ENCODE results near the gene AMOTL2. TPM values are rescaled to one million over a fixed set of nuclear protein-coding genes. Genes with fewer than 3 reads are reported as not detected.

The AMOTL2 gene
- polyA plus RNA-seq, 2 of the 4 experiments (the other 2 are of a cell fraction): 41.1 to 44.1 TPM

DNA sequence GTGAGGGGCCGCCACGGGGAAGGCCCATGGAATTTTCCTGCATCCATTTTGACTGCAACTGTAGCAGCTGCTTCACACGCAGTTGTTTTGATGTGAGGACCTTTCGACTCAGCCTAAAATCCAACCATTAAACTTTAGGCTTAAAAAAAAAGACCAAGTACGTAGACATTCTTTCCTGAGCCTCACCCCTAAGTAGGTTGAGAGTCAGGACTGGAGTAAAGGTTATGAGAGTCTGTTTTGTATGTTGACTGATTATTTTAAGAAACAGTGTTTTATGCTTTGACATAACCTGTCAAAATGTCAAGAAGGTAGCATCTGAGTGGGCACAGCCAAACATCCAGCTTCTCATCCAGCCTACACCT, 45.7 kb upstream of the AMOTL2 start:
- no peak overlapping the region for H3K4me2 ChIP-seq
- ATAC-seq (no peak), DNase-seq (ENCODE audit: low read depth in 1 of 2, low spot score in 1 of 2) (no peak), FAIRE-seq (no peak)
- no peak overlapping the region for H3K27ac ChIP-seq
- WGBS (ENCODE audit: missing lambda C conversion rate): 87% methylated on average over 5 of the region's 5 CpGs
- H3K4me3 ChIP-seq: no peak overlapping the region
- ChIA-PET CTCF (no interaction called here), POLR2A (no interaction called here)
- TF ChIP-seq, protein P1, sequence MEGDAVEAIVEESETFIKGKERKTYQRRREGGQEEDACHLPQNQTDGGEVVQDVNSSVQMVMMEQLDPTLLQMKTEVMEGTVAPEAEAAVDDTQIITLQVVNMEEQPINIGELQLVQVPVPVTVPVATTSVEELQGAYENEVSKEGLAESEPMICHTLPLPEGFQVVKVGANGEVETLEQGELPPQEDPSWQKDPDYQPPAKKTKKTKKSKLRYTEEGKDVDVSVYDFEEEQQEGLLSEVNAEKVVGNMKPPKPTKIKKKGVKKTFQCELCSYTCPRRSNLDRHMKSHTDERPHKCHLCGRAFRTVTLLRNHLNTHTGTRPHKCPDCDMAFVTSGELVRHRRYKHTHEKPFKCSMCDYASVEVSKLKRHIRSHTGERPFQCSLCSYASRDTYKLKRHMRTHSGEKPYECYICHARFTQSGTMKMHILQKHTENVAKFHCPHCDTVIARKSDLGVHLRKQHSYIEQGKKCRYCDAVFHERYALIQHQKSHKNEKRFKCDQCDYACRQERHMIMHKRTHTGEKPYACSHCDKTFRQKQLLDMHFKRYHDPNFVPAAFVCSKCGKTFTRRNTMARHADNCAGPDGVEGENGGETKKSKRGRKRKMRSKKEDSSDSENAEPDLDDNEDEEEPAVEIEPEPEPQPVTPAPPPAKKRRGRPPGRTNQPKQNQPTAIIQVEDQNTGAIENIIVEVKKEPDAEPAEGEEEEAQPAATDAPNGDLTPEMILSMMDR (IDR thresholded peaks at IDR 0.05): no peak
- TF ChIP-seq PHF8 (IDR thresholded peaks at IDR 0.05; ENCODE audit: borderline replicate concordance, low read depth) (no peak), NPAS2 (CRISPR knock-in tag; IDR thresholded peaks at IDR 0.05; ENCODE audit: borderline replicate concordance) (no peak), ZFP36 (IDR thresholded peaks at IDR 0.05; ENCODE audit: borderline replicate concordance, partially characterized antibody) (no peak), RFX5 (IDR thresholded peaks at IDR 0.05) (no peak), MAZ (IDR thresholded peaks at IDR 0.05; ENCODE audit: borderline replicate concordance, low read depth, low read length) (no peak), FOXS1 (CRISPR knock-in tag; IDR thresholded peaks at IDR 0.05) (no peak)
- TF ChIP-seq, protein P2, sequence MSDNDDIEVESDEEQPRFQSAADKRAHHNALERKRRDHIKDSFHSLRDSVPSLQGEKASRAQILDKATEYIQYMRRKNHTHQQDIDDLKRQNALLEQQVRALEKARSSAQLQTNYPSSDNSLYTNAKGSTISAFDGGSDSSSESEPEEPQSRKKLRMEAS (IDR thresholded peaks at IDR 0.05): no peak
- no peaks in the 10 kb centered on the region for H3K4me1 ChIP-seq
- no peaks in the 10 kb centered on the region for H3K9me3 ChIP-seq

DNA sequence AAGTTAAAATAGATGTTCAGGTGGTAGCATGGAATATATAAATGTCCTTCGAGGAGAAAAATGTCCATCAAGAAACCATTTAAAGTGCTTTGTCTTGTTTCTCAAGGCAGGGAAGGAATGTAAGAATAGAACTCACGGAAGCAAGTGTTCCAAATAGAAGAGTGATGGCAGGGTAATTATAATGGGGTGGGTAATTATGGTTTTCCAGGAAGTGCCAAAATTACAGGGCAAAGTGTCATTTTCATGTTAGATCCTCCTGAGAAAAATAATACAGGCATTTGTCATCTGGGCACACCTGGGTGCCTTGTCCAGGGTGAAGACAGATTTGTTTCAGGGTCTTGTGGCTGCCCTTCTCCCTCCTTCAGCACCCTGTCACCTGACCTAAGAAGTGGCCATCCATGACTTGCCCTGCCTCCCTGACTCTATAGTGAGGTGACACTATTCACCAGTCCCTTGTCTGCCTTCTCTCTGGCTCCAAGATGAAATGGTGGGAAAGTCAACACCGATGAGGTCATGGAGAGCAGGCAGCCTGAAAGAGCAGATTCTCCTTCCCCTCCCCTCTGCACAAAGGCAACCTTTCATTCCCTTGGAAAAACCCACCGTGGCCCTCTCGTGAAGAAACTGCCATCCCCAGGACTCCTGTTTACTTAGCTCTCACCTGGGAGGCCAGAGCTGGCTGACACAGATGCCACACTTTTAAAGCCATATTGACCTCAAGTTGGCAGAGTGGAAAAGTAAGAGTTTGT, 45.1 kb upstream of the AMOTL2 start:
- ATAC-seq (no peak), DNase-seq (ENCODE audit: low read depth in 1 of 2, low spot score in 1 of 2) (no peak), FAIRE-seq (no peak)
- TF ChIP-seq MYC (IDR thresholded peaks at IDR 0.05; ENCODE audit: borderline replicate concordance, low read length): no peak
- no peak for TF ChIP-seq EHMT2 (IDR thresholded peaks at IDR 0.05; ENCODE audit: low read depth)
- TF ChIP-seq, protein P3, sequence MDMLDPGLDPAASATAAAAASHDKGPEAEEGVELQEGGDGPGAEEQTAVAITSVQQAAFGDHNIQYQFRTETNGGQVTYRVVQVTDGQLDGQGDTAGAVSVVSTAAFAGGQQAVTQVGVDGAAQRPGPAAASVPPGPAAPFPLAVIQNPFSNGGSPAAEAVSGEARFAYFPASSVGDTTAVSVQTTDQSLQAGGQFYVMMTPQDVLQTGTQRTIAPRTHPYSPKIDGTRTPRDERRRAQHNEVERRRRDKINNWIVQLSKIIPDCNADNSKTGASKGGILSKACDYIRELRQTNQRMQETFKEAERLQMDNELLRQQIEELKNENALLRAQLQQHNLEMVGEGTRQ (IDR thresholded peaks at IDR 0.05): no peak
- TF ChIP-seq HOXA7 (CRISPR knock-in tag; IDR thresholded peaks at IDR 0.05): no peak
- no peak for TF ChIP-seq HEYL (CRISPR knock-in tag; IDR thresholded peaks at IDR 0.05)
- no peak for TF ChIP-seq HOXB5 (CRISPR knock-in tag; IDR thresholded peaks at IDR 0.05)
- TF ChIP-seq, protein P4, sequence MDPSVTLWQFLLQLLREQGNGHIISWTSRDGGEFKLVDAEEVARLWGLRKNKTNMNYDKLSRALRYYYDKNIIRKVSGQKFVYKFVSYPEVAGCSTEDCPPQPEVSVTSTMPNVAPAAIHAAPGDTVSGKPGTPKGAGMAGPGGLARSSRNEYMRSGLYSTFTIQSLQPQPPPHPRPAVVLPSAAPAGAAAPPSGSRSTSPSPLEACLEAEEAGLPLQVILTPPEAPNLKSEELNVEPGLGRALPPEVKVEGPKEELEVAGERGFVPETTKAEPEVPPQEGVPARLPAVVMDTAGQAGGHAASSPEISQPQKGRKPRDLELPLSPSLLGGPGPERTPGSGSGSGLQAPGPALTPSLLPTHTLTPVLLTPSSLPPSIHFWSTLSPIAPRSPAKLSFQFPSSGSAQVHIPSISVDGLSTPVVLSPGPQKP (IDR thresholded peaks at IDR 0.05; ENCODE audit: low read depth, low read length): no peak
- TF ChIP-seq MAZ (IDR thresholded peaks at IDR 0.05; ENCODE audit: borderline replicate concordance, low read depth, low read length): no peak
- no peak for TF ChIP-seq JUN (IDR thresholded peaks at IDR 0.05)
- TF ChIP-seq NPAS2 (CRISPR knock-in tag; IDR thresholded peaks at IDR 0.05; ENCODE audit: borderline replicate concordance): no peak
- Histone ChIP-seq H3K27ac (no peak overlapping the region), H3K9me3 (no peaks in the 10 kb centered on the region), H3K4me3 (no peak overlapping the region), H3K4me1 (no peaks in the 10 kb centered on the region), H3K4me2 (no peak overlapping the region)
- WGBS (ENCODE audit: missing lambda C conversion rate): 57% methylated on average over 5 of the region's 5 CpGs
- ChIA-PET CTCF (no interaction called here), POLR2A (no interaction called here)

DNA sequence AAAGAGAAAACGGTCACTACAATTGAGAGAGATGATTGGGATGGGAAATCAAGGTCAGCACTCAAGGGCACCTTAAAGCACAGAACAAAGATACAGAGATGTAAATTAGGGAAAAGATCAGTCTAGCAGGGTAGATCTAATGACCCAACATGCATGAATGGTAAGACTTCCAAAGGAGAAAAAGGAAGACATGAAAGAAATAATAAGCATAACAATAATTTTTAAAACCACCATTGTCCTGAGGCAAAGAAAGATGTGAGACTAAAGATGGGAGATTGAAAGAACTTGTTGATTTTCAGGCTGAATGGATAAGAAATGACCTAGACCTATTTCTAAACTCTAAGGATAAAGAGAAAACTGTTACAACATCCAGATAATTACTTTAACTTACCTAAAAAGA, 34.8 kb upstream of the AMOTL2 start:
- ChIA-PET POLR2A (no interaction called here), CTCF (no interaction called here)
- no peak overlapping the region for H3K4me3 ChIP-seq
- WGBS (ENCODE audit: missing lambda C conversion rate): 70% methylated on average over 1 of the region's 1 CpG
- FAIRE-seq: no peak
- ATAC-seq: no peak
- DNase-seq (ENCODE audit: low read depth in 1 of 2, low spot score in 1 of 2): no peak
- H3K27ac ChIP-seq: no peak overlapping the region
- no peak overlapping the region for H3K4me2 ChIP-seq
- TF ChIP-seq ZSCAN20 (CRISPR knock-in tag; IDR thresholded peaks at IDR 0.05): no peak
- TF ChIP-seq CHD4 (IDR thresholded peaks at IDR 0.05; ENCODE audit: borderline replicate concordance): no peak
- TF ChIP-seq CHD2 (IDR thresholded peaks at IDR 0.05; ENCODE audit: low read length, partially characterized antibody): no peak
- TF ChIP-seq MYC (IDR thresholded peaks at IDR 0.05; ENCODE audit: borderline replicate concordance, low read length): no peak
- TF ChIP-seq, protein P5, sequence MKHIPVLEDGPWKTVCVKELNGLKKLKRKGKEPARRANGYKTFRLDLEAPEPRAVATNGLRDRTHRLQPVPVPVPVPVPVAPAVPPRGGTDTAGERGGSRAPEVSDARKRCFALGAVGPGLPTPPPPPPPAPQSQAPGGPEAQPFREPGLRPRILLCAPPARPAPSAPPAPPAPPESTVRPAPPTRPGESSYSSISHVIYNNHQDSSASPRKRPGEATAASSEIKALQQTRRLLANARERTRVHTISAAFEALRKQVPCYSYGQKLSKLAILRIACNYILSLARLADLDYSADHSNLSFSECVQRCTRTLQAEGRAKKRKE (CRISPR knock-in tag; IDR thresholded peaks at IDR 0.05; ENCODE audit: low read depth): no peak
- TF ChIP-seq, protein P6, sequence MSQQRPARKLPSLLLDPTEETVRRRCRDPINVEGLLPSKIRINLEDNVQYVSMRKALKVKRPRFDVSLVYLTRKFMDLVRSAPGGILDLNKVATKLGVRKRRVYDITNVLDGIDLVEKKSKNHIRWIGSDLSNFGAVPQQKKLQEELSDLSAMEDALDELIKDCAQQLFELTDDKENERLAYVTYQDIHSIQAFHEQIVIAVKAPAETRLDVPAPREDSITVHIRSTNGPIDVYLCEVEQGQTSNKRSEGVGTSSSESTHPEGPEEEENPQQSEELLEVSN (IDR thresholded peaks at IDR 0.05; ENCODE audit: borderline replicate concordance, low read depth): no peak
- no peak for TF ChIP-seq RFX5 (IDR thresholded peaks at IDR 0.05)
- TF ChIP-seq ESRRA (IDR thresholded peaks at IDR 0.05; ENCODE audit: borderline replicate concordance, low read length): no peak
- no peak for TF ChIP-seq NR3C1 (IDR thresholded peaks at IDR 0.05)
- TF ChIP-seq, protein P7, sequence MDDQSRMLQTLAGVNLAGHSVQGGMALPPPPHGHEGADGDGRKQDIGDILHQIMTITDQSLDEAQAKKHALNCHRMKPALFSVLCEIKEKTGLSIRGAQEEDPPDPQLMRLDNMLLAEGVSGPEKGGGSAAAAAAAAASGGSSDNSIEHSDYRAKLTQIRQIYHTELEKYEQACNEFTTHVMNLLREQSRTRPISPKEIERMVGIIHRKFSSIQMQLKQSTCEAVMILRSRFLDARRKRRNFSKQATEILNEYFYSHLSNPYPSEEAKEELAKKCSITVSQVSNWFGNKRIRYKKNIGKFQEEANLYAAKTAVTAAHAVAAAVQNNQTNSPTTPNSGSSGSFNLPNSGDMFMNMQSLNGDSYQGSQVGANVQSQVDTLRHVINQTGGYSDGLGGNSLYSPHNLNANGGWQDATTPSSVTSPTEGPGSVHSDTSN (IDR thresholded peaks at IDR 0.05): no peak
- no peak for TF ChIP-seq POLR2AphosphoS2 (conservative IDR thresholded peaks at IDR 0.05; ENCODE audit: low read length)
- TF ChIP-seq MAFK (IDR thresholded peaks at IDR 0.05; ENCODE audit: partially characterized antibody): no peak
- TF ChIP-seq, protein P2 (IDR thresholded peaks at IDR 0.05): no peak
- no peaks in the 10 kb centered on the region for H3K4me1 ChIP-seq
- no peaks in the 10 kb centered on the region for H3K9me3 ChIP-seq
